HG02973 (cell line): ENCODE results near the gene FOXP1.

Experiments
- ATAC-seq: cut with Tn5 transposase; IDR thresholded peaks from one replicate; pipeline ENCODE4 v1.9.1; 2021; ENCODE audit warnings: moderate library complexity; ENCODE audit not compliant: unreplicated experiment

FOXP1 gene

GRCh38 chr3:71583566-71584393 lies at the start of gene FOXP1:
FOXP1 (minus strand) TSS chr3:71583728; CDS start chr3:71198381, 385,347 bp downstream.
- no peak for ATAC-seq

- ATAC-seq: no peak
These were observed 46.2 kb upstream of the FOXP1 start for GRCh38 chr3:71629711-71630110.

GRCh38 chr3:71629289-71629688 lies 45.8 kb upstream of the FOXP1 start:
- ATAC-seq: no peak

GRCh38 chr3:71628522-71628921 lies 45.0 kb upstream of the FOXP1 start:
- ATAC-seq: no peak

- no peak for ATAC-seq
These were observed 42.1 kb upstream of the FOXP1 start for GRCh38 chr3:71625676-71626075.

GRCh38 chr3:71621825-71622537 lies 38.5 kb upstream of the FOXP1 start:
- ATAC-seq: no peak

GRCh38 chr3:71618538-71618937 lies 35.0 kb upstream of the FOXP1 start:
- ATAC-seq: no peak

- no peak for ATAC-seq
These were observed 33.1 kb upstream of the FOXP1 start for GRCh38 chr3:71616571-71617021.

- no peak for ATAC-seq
These were observed 31.3 kb upstream of the FOXP1 start for GRCh38 chr3:71614869-71615268.

- ATAC-seq: no peak
These were observed 30.9 kb upstream of the FOXP1 start for GRCh38 chr3:71614426-71614825.

- no peak for ATAC-seq
These were observed 27.6 kb upstream of the FOXP1 start for GRCh38 chr3:71611099-71611498.

- no peak for ATAC-seq
These were observed 23.8 kb upstream of the FOXP1 start for GRCh38 chr3:71607364-71607763.

GRCh38 chr3:71606582-71606981 lies 23.1 kb upstream of the FOXP1 start:
- ATAC-seq: no peak

GRCh38 chr3:71602256-71602655 lies 18.7 kb upstream of the FOXP1 start:
- no peak for ATAC-seq

- ATAC-seq: no peak
These were observed 18.3 kb upstream of the FOXP1 start for GRCh38 chr3:71601811-71602210.

GRCh38 chr3:71600646-71601288 lies 17.2 kb upstream of the FOXP1 start:
- ATAC-seq: no peak

- ATAC-seq: no peak
These were observed 15.9 kb upstream of the FOXP1 start for GRCh38 chr3:71599416-71599815.

GRCh38 chr3:71598292-71598691 lies 14.8 kb upstream of the FOXP1 start:
- no peak for ATAC-seq

GRCh38 chr3:71597286-71597685 lies 13.8 kb upstream of the FOXP1 start:
- no peak for ATAC-seq

GRCh38 chr3:71593106-71593505 lies 9.6 kb upstream of the FOXP1 start:
- ATAC-seq: no peak

GRCh38 chr3:71591101-71591500 lies 7.6 kb upstream of the FOXP1 start:
- no peak for ATAC-seq

- no peak for ATAC-seq
These were observed 5.6 kb upstream of the FOXP1 start for GRCh38 chr3:71589132-71589531.
